DND-41 (cell line): Measurements from ENCODE around the gene CALCOCO2.

Source experiments
- CTCF ChIP-seq: IDR thresholded peaks from 2 replicates; pipeline ENCODE4 v1.5.1; 2012; ENCODE audit warnings: borderline replicate concordance, low read length, moderate library complexity, mild to moderate bottlenecking; ENCODE audit not compliant: poor library complexity, severe bottlenecking; ENCODE audit errors: extremely low read depth
- EZH2 ChIP-seq: IDR thresholded peaks from 3 replicates; pipeline ENCODE4 v1.6.1; 2012; ENCODE audit warnings: borderline replicate concordance, low read depth, mild to moderate bottlenecking, moderate library complexity, low read length, inconsistent platforms; ENCODE audit not compliant: severe bottlenecking

- TF ChIP-seq CTCF, result no peak
- no peak for TF ChIP-seq EZH2
Observed at GRCh38 chr17:48840441-48840840, 9.6 kb downstream of the CALCOCO2 start.
